Mesodermal cell (in vitro differentiated cells): ENCODE data around the gene SGSM2.

Experiments used
- H3K27ac ChIP-seq: 2 replicates; pipeline ENCODE4 v1.7.0; 2013; ENCODE audit warnings: mild to moderate bottlenecking, low read depth, low read length, moderate library complexity; ENCODE audit not compliant: severe bottlenecking
- H3K36me3 ChIP-seq: 2 replicates; pipeline ENCODE4 v1.7.1; 2013; ENCODE audit warnings: mild to moderate bottlenecking, low read length, moderate library complexity; ENCODE audit not compliant: control insufficient read depth, insufficient read depth
- H3K4me1 ChIP-seq: one replicate; pipeline ENCODE4 v1.7.1; 2013; ENCODE audit warnings: mild to moderate bottlenecking, low read length; ENCODE audit not compliant: insufficient read depth, control insufficient read depth, poor library complexity, severe bottlenecking
- H3K4me3 ChIP-seq: 2 replicates; pipeline ENCODE4 v1.7.0; 2013; ENCODE audit warnings: low read length, control low read depth, mild to moderate bottlenecking; ENCODE audit not compliant: insufficient read depth, poor library complexity, severe bottlenecking; ENCODE audit errors: extremely low read depth
- H3K9me3 ChIP-seq: 2 replicates; pipeline ENCODE4 v1.7.1; 2013; ENCODE audit warnings: mild to moderate bottlenecking, low read length, moderate library complexity; ENCODE audit not compliant: control insufficient read depth
- WGBS, 2 experiments: methylation state at CpG; one replicate each; pipeline ENCODE4 v1.1.5; 2013; ENCODE audit warnings: missing lambda C conversion rate in 2 of 2; ENCODE audit not compliant: insufficient coverage in 2 of 2; 5-methylcytosine and 5-hydroxymethylcytosine counted together

The SGSM2 gene

DNA sequence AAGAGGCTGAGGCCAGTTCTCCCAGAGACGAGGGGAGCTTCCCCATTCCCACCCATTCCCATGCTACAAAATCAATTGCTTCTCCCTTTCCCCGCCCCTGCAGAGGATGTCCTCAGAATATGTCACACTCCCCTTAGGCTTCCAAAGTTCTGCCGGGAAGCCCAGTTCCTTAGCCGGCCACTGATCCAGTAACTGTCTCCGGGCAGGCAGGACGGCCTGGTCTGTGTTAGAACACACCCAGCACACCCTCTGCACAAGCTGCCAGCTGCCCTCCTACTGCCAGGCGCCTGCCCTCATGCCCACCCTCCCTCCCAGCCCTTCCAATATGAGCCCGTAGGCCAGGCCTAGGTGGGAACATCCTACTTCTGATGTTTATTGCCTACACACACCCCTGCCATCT lies 31.1 kb downstream of the SGSM2 start:
- 88 to 91% methylated on average over 4 to 5 of the region's 8 CpGs for WGBS, 2 experiments
- H3K4me3 ChIP-seq, result no peak overlapping the region
- no peak overlapping the region for H3K27ac ChIP-seq
- H3K36me3 ChIP-seq, result peaks cover 32% of the 10 kb centered on the region
- H3K4me1 ChIP-seq, result no peaks in the 10 kb centered on the region
- no peaks in the 10 kb centered on the region for H3K9me3 ChIP-seq

DNA sequence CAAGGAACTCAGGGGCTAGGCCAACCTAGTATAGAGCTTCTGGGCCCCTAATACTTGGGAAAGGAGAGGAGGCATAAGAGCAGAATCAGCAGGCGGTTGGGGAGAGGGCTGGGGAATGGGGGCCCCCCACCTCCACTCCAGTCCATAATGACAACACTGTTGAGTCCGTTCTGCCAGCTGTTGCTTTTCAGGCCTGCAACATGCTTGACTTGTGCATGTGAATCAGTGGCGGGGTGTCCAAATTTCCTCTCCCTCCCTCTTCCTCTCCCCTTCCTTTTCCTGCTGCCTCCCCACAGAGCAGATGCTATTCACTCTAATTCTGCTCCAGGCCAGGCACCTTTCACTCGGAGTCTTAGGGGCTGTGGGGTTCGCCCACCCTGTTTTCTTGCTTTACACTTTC lies 31.7 kb downstream of the SGSM2 start:
- Histone ChIP-seq H3K36me3 (peaks cover 34% of the 10 kb centered on the region), H3K4me1 (no peaks in the 10 kb centered on the region), H3K9me3 (no peaks in the 10 kb centered on the region), H3K4me3 (no peak overlapping the region), H3K27ac (no peak overlapping the region)
- 87 to 96% methylated on average over 4 of the region's 5 CpGs for whole genome bisulfite sequencing, 2 experiments

DNA sequence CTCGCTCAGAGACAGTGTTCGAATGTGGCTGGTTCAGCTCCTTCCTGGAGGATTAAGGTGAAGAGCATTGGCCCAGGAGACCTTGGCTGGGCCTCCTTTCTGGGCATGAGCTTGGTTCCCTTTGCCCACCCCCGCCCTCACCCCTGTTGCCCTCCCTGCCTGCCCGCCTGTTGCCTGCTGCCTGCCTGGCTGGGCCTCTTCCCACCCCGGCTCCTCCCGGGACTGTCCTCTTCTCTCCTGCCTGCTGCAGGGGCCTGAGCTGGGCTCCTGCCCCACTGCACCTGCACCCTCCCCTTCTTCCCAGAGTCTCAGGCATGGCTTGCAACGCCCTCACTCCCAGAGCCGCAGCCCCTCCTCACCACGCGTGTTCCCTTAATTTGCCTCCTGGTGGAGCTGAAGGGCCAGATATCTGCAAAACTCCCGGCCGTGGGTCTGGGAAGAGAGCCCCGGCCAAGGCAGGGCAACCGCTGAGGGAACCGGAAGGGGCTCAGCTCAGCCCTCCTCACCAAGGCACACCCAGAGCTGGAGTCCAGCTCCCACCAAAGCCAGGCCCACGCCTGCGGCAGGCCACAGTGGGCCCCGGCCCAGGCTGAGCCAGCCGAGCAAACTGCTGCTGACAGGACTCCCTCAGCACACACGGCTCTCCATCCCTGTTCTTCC lies 32.4 kb downstream of the SGSM2 start:
- WGBS, 2 experiments, result 57 to 68% methylated on average over 10 to 20 of the region's 20 CpGs
- H3K4me1 ChIP-seq, result peaks cover 1% of the 10 kb centered on the region
- no peak overlapping the region for H3K27ac ChIP-seq
- no peaks in the 10 kb centered on the region for H3K9me3 ChIP-seq
- H3K36me3 ChIP-seq, result peaks cover 39% of the 10 kb centered on the region
- no peak overlapping the region for H3K4me3 ChIP-seq

DNA sequence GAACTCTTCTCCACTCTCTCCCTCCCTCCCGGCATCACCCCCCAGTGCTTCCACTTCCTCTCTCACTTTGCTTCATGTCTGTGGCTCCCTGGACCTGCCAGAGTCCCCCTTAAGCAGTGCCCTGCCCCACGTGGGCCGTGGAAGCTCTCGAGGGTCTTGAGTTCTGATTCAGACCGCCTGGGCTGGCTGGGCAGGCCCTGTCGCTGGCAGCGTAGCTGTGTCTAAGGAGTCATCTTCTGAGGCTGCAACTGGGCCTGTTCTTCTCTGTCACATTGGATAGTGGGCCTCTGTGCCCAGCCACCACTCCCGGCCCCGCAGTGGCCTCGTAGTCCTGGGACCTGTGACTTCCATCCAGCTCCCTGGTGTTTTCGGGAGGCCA lies 32.9 kb downstream of the SGSM2 start:
- Histone ChIP-seq H3K36me3 (peaks cover 40% of the 10 kb centered on the region), H3K4me3 (no peak overlapping the region), H3K4me1 (peaks cover 4% of the 10 kb centered on the region), H3K27ac (no peak overlapping the region), H3K9me3 (no peaks in the 10 kb centered on the region)
- WGBS, 2 experiments, result 86 to 90% methylated on average over 11 of the region's 11 CpGs

DNA sequence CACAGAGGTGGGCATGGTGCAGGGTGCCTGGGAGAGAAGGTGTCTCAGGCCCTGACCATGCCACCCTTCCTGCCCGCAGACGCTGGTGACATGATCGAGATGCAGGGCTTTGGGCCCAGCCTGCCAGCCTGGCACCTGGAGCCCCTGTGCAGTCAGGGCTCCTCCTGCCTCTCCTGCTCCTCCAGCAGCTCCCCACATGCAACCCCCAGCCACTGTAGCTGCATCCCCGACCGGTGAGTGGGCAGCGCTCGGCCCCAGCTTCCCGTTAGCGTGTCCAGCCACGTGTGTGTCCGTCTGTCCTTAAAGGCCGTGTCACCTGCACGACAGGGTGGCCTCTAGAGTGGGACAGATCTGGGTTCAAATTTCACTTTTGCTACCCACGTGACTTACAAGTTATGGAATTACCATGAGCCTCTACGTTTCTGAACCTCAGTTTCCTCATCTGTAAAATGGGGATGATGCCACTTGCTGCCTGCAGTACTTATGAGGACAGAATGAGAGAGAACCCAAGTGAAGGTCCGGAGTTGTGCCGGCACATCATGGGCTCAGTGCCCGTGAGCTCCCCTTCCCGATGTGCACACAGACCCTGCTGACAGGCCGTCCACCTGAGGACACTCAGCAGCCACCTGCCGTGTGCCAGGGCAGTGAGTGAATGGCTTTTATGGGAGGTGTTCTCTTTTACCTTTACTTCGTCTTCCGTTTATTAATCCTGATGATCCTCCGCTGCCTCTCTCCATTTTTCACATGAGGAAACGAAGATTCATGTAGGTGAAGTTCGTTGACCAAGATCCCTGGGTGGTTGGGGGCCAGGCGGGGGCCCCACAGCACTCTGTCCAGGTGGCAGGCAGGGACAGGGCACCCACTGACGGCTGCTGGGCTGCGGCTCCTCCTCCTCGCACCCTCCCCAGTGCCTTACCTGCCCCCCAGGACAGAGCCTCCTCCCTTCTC lies 34.2 kb downstream of the SGSM2 start:
- no peak overlapping the region for H3K27ac ChIP-seq
- no peaks in the 10 kb centered on the region for H3K9me3 ChIP-seq
- peaks cover 4% of the 10 kb centered on the region for H3K4me1 ChIP-seq
- WGBS, 2 experiments, result 95 to 97% methylated on average over 25 to 27 of the region's 30 CpGs
- peaks cover 50% of the 10 kb centered on the region for H3K36me3 ChIP-seq
- H3K4me3 ChIP-seq, result no peak overlapping the region

DNA sequence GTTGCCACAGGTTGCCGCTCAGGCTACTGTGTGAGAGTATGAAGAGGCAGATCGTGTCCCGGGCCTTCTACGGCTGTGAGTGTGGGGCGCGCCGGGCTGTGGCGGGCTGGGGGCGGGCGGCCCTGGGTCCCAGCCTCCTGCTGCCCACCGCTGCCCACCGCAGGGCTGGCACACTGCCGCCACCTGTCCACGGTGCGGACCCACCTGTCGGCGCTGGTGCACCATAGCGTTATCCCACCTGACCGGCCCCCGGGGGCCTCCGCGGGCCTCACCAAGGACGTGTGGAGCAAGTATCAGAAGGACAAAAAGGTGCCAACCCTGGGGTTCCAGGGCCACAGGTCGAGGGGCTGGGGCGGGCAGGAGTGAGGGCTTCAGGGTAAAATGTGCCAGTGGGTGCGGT lies 34.9 kb downstream of the SGSM2 start:
- peaks cover 4% of the 10 kb centered on the region for H3K4me1 ChIP-seq
- no peaks in the 10 kb centered on the region for H3K9me3 ChIP-seq
- H3K36me3 ChIP-seq, result peaks cover 56% of the 10 kb centered on the region
- 96 to 97% methylated on average over 21 to 26 of the region's 26 CpGs for WGBS, 2 experiments
- no peak overlapping the region for H3K4me3 ChIP-seq
- H3K27ac ChIP-seq, result no peak overlapping the region

DNA sequence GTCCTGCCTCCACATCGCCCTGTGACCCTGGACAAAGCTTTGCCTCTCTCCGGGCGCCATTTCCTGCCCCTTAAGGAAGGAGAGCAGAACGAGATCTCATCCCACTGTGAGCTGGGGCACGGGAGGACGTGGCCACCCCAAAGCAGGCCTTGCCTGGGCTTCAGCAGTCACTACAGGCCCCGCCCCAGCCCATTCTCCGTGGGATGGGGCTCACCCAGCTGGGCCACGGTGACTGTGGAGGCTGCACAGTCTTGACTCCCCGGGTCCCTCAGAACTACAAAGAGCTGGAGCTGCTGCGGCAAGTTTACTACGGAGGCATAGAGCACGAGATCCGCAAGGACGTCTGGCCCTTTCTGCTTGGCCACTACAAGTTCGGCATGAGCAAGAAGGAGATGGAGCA lies 35.4 kb downstream of the SGSM2 start:
- peaks cover 54% of the 10 kb centered on the region for H3K36me3 ChIP-seq
- 89 to 96% methylated on average over 15 to 16 of the region's 16 CpGs for WGBS, 2 experiments
- no peaks in the 10 kb centered on the region for H3K9me3 ChIP-seq
- H3K4me1 ChIP-seq, result peaks cover 4% of the 10 kb centered on the region
- H3K4me3 ChIP-seq, result no peak overlapping the region
- H3K27ac ChIP-seq, result no peak overlapping the region

DNA sequence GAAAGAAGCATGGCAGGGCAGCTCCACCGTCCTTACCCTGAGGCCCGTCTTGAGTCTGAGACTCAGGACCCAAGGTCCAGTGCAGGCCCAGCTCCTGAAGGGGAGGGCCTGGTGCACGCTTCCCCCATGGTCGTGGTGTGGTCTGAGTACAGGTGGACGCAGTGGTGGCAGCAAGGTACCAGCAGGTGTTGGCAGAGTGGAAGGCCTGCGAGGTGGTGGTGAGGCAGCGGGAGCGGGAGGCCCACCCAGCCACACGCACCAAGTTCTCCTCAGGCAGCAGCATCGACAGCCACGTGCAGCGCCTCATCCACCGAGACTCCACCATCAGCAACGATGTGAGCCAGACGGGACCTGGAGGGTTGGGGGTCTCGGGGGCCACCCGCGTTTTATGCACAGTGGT lies 35.9 kb downstream of the SGSM2 start:
- 95% methylated on average over 18 of the region's 18 CpGs for WGBS, 2 experiments
- H3K36me3 ChIP-seq, result peaks cover 55% of the 10 kb centered on the region

DNA sequence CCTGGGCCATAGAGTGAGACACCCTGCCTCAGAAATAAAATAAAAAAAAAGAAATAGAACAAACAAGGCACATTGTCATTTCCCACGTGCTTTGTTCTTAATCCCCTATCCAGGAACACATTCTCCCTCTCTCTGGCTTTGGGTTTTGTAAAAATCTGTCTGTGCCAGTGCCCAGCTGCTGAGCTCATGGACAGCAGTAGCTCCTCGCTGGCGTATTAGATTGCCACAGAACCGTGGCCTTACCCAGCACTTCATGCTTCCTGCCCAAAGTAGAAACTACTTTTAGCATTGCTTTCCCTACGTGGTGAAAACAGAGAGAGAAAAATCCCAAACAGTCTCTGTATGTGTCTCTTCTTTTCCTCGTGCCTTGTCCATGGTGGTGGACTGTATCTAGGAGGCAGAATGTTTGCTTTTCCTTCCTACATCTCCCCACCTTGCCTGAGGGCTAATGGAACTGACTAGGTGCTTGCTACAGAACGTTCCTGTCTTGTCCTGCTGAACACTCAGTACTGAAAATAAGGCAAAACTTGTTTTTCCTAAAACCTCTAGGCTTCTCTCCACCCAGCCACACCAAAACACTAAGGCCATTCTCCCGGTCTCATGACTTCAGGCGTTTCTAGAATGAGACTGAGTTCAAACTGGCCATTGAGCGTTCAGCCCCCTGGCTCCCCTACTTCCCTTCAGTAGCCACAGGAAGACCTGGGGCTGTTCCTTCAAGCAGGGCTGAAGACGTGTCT lies 37.4 kb downstream of the SGSM2 start:
- Histone ChIP-seq H3K4me3 (no peak overlapping the region), H3K36me3 (peaks cover 67% of the 10 kb centered on the region), H3K9me3 (no peaks in the 10 kb centered on the region), H3K27ac (no peak overlapping the region), H3K4me1 (peaks cover 9% of the 10 kb centered on the region)
- WGBS, 2 experiments, result 91 to 93% methylated on average over 8 to 11 of the region's 11 CpGs

More for the DNA sequence above, 35.9 kb downstream of the SGSM2 start:
- Histone ChIP-seq H3K27ac (no peak overlapping the region), H3K9me3 (no peaks in the 10 kb centered on the region), H3K4me1 (peaks cover 4% of the 10 kb centered on the region), H3K4me3 (no peak overlapping the region)

DNA sequence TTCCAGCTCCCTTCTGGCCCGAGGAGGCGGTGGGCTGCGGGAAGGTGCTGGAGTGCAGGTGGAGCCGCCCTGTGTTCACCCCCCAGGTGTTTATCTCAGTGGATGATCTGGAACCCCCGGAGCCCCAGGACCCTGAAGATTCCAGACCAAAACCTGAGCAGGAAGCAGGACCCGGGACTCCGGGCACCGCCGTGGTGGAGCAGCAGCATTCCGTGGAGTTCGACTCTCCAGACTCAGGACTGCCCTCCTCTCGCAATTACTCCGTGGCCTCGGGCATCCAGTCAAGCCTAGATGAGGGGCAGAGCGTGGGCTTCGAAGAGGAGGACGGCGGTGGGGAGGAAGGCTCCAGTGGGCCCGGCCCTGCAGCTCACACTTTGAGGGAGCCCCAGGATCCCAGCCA lies 38.1 kb downstream of the SGSM2 start:
- Histone ChIP-seq H3K4me3 (no peak overlapping the region), H3K36me3 (peaks cover 69% of the 10 kb centered on the region), H3K27ac (no peak overlapping the region), H3K4me1 (peaks cover 16% of the 10 kb centered on the region), H3K9me3 (no peaks in the 10 kb centered on the region)
- 94 to 95% methylated on average over 19 of the region's 19 CpGs for WGBS, 2 experiments
